ENCODE results near the gene RHBDF2. TPM values are rescaled to one million over a fixed set of nuclear protein-coding genes. Genes with fewer than 3 reads are reported as not detected.

RHBDF2 gene
- total RNA-seq, 4 donors from 2014 or later, result 11.3 to 47.4 (median 23.2) TPM

DNA sequence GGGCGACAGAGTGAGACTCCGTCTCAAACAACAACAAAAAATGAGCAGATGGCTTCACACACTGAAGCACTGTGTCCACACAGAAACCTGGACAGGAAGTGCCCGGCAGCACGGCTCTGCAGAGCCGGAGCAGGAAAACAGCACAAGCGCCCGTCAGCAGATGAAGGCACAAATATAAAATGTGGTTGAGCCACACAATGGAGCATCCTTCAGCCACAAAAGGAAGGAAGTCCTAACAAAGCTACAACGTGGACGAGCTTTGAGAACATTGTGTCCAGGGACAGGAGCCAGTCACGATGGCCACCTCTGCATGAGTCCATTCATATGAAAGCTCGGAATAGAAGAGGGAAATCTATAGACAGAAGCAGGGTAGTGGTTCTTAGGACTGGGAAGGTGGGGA lies 15.7 kb downstream of the RHBDF2 start:
- H3K4me1 ChIP-seq, result peaks cover 0 to 12% (median 5%) of the 10 kb centered on the region in 4 donors
- peak; percentile 7 for TF ChIP-seq POLR2A (IDR thresholded peaks at IDR 0.05)
- TF ChIP-seq, protein P1, sequence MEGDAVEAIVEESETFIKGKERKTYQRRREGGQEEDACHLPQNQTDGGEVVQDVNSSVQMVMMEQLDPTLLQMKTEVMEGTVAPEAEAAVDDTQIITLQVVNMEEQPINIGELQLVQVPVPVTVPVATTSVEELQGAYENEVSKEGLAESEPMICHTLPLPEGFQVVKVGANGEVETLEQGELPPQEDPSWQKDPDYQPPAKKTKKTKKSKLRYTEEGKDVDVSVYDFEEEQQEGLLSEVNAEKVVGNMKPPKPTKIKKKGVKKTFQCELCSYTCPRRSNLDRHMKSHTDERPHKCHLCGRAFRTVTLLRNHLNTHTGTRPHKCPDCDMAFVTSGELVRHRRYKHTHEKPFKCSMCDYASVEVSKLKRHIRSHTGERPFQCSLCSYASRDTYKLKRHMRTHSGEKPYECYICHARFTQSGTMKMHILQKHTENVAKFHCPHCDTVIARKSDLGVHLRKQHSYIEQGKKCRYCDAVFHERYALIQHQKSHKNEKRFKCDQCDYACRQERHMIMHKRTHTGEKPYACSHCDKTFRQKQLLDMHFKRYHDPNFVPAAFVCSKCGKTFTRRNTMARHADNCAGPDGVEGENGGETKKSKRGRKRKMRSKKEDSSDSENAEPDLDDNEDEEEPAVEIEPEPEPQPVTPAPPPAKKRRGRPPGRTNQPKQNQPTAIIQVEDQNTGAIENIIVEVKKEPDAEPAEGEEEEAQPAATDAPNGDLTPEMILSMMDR (IDR thresholded peaks at IDR 0.05), result no peak
- peak in 2 of 3 donors; percentile 11 to 38 for TF ChIP-seq POLR2AphosphoS5 (IDR thresholded peaks at IDR 0.05)
- TF ChIP-seq EP300 (IDR thresholded peaks at IDR 0.05; ENCODE audit: low read depth), result peak; percentile 83
- H3K4me3 ChIP-seq, result no peak overlapping the region
- intact Hi-C loops (cut with DNase I; ENCODE audit: low total_unique reads) (no loop called here), in situ Hi-C loops (cut with MboI; ENCODE audit: low pct_ligation_motif_present in 1 of 4, low pct_unique_long_range_greater_than_20kb in 1 of 4, low sequenced_read_pairs in 3 of 4) (no loop called here)
- no peaks in the 10 kb centered on the region for H3K36me3 ChIP-seq
- H3K27ac ChIP-seq, result peak overlapping the region in 3 of 4 donors; percentile 17 to 66 (median 46)
- WGBS, 2 donors (ENCODE audit: low coverage in 1 of 2), result 55 to 63% methylated on average over 2 to 11 of the region's 11 CpGs
- no peaks in the 10 kb centered on the region for H3K27me3 ChIP-seq
- H3K9me3 ChIP-seq, result no peaks in the 10 kb centered on the region
- DNase-seq, result peak; percentile 22

DNA sequence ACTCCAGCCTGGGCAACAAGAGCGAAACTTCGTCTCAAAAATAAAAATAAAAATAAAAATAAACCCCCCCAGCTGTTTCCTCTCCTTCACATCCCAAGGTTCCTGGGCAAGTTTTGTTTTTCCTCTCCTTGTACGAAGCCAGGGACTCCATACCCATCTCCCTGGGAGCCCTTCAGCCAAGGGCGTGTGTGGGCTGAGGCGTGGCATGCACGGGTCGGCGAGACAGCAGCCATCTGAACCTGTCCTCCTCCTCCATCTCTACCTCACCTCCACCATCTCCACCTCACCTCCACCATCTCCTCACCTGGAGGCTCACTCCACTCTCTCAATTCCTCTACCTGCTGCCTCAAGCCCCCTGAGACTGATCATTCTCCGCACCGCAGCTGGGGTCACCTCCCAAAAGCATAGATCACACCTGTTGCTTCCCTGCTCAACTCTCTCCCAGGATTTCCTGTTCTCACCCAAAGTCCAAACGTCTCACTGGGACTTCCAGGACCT lies 16.9 kb downstream of the RHBDF2 start:
- Histone ChIP-seq H3K9me3 (no peaks in the 10 kb centered on the region), H3K36me3 (no peaks in the 10 kb centered on the region), H3K27ac (peak overlapping the region; percentile 8 to 66 (median 34)), H3K4me3 (no peak overlapping the region), H3K4me1 (peaks cover 0 to 4% (median 0%) of the 10 kb centered on the region in 4 donors), H3K27me3 (no peaks in the 10 kb centered on the region)
- intact Hi-C loops (cut with DNase I; ENCODE audit: low total_unique reads), result no loop called here
- no peak for DNase-seq
- 83 to 86% methylated on average over 8 to 11 of the region's 11 CpGs for WGBS, 2 donors (ENCODE audit: low coverage in 1 of 2)
- in situ Hi-C loops (cut with MboI; ENCODE audit: low pct_ligation_motif_present in 1 of 4, low pct_unique_long_range_greater_than_20kb in 1 of 4, low sequenced_read_pairs in 3 of 4), result no loop called here
- TF ChIP-seq POLR2A (IDR thresholded peaks at IDR 0.05) (no peak), EP300 (IDR thresholded peaks at IDR 0.05; ENCODE audit: low read depth) (no peak), POLR2AphosphoS5 (IDR thresholded peaks at IDR 0.05) (no peak)
- TF ChIP-seq, protein P1 (IDR thresholded peaks at IDR 0.05), result no peak

DNA sequence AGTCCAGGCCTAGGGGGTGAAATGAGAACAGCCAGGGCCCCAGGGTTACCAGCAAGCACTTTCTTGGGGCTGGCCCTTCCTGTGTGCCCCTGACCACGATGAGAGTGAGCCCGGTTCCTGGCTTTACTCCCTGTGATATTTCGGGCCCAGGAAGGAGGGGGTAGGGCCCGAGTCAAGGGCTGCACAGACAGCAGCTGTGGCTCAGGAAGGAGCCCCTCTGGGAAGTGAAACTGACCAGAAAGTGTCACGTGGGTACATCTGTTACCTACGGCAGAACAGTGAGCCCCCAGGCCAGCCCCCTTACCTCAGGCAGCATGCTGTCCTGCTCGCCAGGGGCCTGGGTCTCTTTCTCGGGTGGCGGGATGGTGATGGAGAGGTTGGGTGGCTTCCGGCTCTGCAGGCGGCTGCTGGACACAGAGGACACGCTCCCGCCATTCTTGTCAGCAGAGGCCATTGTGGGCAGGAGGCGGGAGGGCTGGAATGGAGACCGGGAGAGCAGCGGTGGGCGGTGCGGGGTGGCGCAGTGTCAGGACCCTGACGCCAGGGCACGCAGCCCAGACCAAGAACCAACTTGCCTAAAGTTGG lies 20.1 kb downstream of the RHBDF2 start:
- Histone ChIP-seq H3K27ac (peak overlapping the region; percentile 61 to 79 (median 70)), H3K4me1 (no peaks in the 10 kb centered on the region), H3K9me3 (no peaks in the 10 kb centered on the region), H3K27me3 (no peaks in the 10 kb centered on the region), H3K36me3 (no peaks in the 10 kb centered on the region), H3K4me3 (no peak overlapping the region)
- peak; percentile 68 for DNase-seq
- intact Hi-C loops (cut with DNase I; ENCODE audit: low total_unique reads), result no loop called here
- in situ Hi-C loops (cut with MboI; ENCODE audit: low pct_ligation_motif_present in 1 of 4, low pct_unique_long_range_greater_than_20kb in 1 of 4, low sequenced_read_pairs in 3 of 4), result no loop called here
- WGBS, 2 donors (ENCODE audit: low coverage in 1 of 2), result 77% methylated on average over 21 of the region's 21 CpGs; no CpG with 5 or more reads in 1 of the 2 donors
- no peak for TF ChIP-seq POLR2A (IDR thresholded peaks at IDR 0.05)
- no peak for TF ChIP-seq EP300 (IDR thresholded peaks at IDR 0.05; ENCODE audit: low read depth)
- peak in 1 of 3 donors; percentile 46 for TF ChIP-seq POLR2AphosphoS5 (IDR thresholded peaks at IDR 0.05)

DNA sequence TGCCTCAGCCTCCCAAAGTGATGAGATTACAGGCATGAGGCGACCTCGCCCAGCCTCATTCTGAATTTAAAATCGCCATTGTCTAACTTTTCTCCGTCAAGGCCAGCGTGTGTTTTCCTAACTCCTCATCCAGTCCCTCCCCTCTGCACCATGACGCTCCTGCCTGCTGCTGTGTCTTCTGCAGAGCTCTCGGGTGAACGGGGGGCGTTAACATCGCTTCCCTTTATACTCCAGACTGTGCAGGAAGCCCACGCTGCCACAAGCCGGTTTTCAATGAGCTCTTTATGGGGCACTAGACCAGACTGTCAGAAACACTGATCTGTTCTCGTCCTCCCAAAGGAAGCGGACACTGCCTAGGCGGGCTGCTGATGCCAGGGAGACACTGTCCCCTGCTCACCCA lies 20.6 kb downstream of the RHBDF2 start:
- no peak for DNase-seq
- H3K36me3 ChIP-seq, result no peaks in the 10 kb centered on the region
- no peaks in the 10 kb centered on the region for H3K27me3 ChIP-seq
- 77% methylated on average over 15 of the region's 15 CpGs; no CpG with 5 or more reads in 1 of the 2 donors for WGBS, 2 donors (ENCODE audit: low coverage in 1 of 2)
- H3K4me1 ChIP-seq, result no peaks in the 10 kb centered on the region
- intact Hi-C loops (cut with DNase I; ENCODE audit: low total_unique reads), result no loop called here
- H3K9me3 ChIP-seq, result no peaks in the 10 kb centered on the region
- peak overlapping the region; percentile 54 to 79 (median 70) for H3K27ac ChIP-seq
- in situ Hi-C loops (cut with MboI; ENCODE audit: low pct_ligation_motif_present in 1 of 4, low pct_unique_long_range_greater_than_20kb in 1 of 4, low sequenced_read_pairs in 3 of 4), result no loop called here
- H3K4me3 ChIP-seq, result no peak overlapping the region
- TF ChIP-seq EP300 (IDR thresholded peaks at IDR 0.05; ENCODE audit: low read depth) (no peak), POLR2AphosphoS5 (IDR thresholded peaks at IDR 0.05) (no peak), POLR2A (IDR thresholded peaks at IDR 0.05) (no peak)
- TF ChIP-seq, protein P1 (IDR thresholded peaks at IDR 0.05), result no peak
